Measurements from ENCODE around the gene CIAO3. TPM values are rescaled to one million over a fixed set of nuclear protein-coding genes. Genes with fewer than 3 reads are reported as not detected.
"Not testable (repeated sequence)": the region's sequence is repeated elsewhere in the genome, so short reads cannot be mapped to it uniquely, and the experiment has no call there.

CIAO3 gene
- total RNA-seq, 1 experiment from 2014 or later, result 29.6 TPM

DNA sequence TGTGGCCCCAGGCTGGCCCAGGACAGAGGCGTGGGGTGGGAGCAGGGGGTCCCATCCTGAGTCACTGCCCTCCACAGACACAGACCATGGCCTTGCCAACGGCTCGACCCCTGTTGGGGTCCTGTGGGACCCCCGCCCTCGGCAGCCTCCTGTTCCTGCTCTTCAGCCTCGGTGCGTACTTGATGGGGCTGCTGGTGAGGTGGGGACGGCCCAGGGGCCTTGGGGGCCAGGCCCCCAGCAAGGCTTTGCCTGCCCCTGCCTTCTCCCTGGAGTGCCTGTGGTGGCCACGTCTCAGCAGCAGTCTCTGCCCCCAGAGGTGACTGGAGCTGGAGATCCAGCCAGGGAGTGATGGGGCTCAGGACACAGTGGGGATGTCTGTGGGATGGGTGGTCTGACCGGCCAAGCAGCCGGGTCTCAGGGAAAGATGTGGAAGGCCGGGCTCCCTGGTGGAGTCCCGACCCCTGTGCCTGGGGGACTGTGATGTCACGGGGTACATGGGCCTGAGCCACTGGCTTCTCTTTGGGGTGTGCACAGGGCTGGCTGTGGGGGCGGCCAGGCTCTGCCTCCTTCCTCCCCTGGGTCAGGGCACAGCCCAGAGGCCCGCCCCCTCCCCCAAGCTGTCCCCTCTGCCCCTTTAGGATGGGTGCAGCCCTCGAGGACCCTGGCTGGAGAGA is 21.9 kb upstream of the CIAO3 start:
- DNase-seq (ENCODE audit: low spot score), result no peak
- in situ Hi-C loops (cut with HindIII; ENCODE audit: low sequenced_read_pairs), result no loop called here

DNA sequence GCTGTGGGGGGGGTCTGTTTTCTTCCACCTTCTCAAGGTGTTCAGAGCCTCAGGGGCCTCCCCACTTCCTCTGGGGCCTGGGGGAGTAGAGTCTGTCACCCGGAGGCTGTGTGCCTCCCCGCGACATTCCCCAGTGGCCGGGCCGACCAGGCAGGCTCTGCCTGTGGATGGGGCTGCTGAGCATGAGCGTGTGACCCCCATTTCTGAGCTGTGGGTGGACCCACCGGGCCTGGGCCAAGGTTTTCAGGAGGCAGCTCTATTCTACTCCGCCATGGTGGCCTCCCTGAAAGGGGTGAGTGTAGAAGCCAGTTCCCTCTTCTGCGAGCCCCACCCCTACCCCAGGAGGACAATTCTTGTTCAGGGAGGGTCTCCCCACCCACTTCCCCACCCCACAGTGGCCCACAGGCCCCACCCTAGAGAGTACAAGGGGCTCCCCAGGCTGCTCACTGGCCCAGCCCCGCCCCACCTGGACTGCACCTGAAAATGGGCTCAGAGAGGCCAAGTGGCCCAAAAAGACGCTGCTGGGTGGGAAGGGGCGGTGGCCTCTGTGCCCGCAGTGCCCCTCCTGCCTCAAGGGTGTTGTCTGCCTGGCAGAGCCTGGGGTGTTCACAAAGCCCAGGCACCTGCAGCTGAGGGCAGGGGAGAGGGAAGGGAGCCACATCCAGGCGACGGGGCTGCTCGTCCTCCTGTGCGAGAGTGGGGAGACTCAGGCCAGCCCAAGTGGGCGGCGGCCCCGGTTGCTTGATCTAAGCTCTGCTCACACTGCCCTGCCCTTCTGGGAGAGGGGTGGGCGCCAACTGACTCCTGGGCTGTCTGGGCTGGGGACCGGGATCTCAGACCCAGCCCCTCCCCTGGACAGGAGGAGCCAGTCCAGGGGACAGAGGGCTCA is 21.1 kb upstream of the CIAO3 start:
- in situ Hi-C loops (cut with HindIII; ENCODE audit: low sequenced_read_pairs), result no loop called here
- no peak for DNase-seq (ENCODE audit: low spot score)

DNA sequence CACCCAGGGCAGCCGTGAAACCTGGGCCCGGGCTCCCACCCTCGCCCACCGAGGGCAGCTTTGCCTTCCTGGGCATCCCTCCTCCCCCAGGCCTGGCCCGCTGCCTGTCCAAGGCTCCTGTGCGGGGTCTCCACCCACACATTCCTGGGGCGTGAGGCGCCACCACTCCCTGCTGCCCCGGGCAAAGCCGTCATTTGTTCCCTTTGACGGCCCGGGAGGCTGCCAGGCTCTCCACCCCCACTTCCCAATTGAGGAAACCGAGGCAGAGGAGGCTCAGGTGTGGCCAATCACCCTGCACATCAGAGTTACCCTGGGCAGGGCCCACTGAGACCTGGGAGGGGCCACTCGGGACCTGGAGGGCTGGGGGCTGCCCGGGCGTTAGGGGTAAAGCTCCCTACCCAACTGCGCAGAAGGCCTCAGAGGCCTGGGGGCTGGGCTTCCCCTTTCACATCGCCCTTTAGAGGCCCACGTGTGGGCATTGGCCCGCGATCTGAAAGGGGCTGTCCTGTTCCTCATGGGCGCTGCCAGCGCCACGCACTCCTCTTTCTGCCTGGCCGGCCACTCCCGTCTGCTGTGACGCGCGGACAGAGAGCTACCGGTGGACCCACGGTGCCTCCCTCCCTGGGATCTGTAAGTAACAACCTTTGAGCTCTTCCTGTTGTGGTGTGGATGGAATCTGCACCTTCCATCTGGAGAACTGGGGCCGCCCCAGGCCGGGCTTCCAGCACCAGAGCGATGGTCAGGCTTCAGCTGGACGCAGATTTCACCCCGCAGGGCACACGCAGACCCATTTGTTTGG is 19.9 kb upstream of the CIAO3 start, which contains the start of gene MSLN:
Gene MSLN (plus strand): TSS at position 190 of the 799 bp plus-strand sequence. CDS start 1,947 bp downstream, outside the sequence.
- in situ Hi-C loops (cut with HindIII; ENCODE audit: low sequenced_read_pairs), result no loop called here
- no peak for DNase-seq (ENCODE audit: low spot score)

DNA sequence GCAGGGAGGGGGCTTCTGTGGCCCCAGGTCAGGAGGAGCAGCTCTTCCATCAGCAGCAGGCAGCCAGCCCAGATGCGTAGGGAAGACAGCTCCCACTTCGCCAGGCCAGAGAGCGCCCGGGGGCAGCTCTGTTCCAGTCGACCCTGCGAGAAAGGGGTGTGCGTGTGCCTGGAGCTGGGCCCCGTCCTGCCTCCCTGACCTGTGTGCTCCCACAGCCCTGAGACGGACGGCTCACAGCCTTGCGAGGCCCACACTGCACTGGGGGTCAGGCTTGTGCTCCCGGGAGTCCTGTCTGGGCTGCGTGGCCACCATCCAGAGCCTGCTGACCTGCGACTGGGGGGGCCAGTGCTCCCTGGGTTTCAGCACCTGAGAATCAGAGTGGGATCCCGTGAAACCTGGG is 19.3 kb upstream of the CIAO3 start:
- DNase-seq (ENCODE audit: low spot score), result no peak
- in situ Hi-C loops (cut with HindIII; ENCODE audit: low sequenced_read_pairs), result no loop called here

DNA sequence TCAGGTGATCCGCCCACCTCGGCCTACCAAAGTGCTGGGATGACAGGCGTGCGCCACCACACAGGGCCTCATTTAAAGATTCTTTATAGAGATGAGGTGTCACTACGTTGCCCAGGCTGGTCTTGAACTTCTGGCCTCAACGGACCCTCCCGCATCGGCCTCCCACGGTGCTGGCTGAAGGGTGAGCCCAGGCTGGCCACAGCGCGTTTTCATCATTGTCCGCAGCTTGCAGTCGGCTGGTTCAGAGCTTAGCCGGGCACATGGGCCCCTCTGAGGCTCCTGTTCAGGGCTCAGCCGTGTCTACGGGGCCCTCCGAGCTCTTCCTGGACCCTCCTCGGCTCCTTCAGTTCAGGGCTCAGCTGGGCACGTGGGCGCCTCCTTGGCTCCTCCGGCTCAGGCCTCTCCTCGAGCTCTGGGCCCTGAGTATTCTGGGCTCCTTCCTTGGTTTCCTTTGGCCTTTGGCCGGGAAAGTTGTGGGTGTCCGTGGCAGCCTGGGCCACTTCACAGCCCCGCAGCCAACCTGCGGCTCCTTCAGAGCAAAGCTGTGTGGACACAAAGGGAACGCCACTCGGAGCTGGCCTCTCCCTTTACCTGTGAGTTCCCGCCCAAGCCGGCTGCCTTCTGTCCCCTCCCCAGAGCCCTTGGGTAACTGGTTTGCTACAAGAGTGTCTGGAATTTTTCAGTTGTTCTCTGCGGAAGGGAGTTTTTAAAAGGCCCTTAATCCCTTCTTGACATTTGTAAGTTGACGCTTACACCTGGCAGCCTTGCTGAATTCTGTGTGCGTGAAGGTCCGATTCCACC is 18.5 kb upstream of the CIAO3 start:
- in situ Hi-C loops (cut with HindIII; ENCODE audit: low sequenced_read_pairs), result no loop called here
- DNase-seq (ENCODE audit: low spot score), result no peak

DNA sequence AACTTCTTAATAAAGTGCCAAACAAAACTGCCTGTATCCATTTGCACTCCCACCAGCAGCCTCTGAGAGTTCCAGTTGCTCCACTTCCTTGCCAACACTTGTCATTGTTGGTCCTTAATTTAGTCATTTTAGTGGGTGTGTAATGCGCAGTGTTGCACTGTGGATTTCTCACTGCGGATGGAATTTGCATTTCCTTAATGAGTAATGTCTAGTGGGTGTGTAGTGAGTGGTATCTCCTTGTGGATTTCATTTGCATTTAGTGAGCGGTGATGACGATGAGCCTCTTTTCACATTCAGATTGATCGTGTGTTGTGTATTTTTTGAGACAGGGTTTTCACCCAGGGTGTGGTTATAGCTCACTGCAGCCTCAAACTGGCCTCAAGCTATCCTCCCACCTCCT is 15.6 kb upstream of the CIAO3 start:
- in situ Hi-C loops (cut with HindIII; ENCODE audit: low sequenced_read_pairs), result no loop called here

DNA sequence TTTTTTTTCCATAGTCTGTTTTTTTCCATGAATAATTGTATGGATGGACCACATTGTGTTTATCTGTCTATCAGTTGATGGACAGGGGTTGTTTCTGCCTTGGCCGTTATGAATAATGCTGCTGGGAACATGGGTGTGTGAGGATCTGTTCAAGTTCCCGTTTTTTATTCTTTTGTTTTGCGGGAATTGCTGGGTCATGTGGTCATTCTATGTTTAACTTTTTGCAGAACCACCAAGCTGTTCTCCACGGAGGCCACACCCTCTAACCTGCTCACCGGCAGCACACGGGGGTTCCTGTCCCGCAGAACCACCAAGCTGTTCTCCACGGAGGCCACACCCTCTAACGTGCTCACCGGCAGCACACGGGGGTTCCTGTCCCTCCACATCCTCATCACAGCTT is 13.9 kb upstream of the CIAO3 start:
- in situ Hi-C loops (cut with HindIII; ENCODE audit: low sequenced_read_pairs), result no loop called here
- DNase-seq (ENCODE audit: low spot score), result no peak

More for the DNA sequence above, 15.6 kb upstream of the CIAO3 start:
- DNase-seq (ENCODE audit: low spot score), result no peak

DNA sequence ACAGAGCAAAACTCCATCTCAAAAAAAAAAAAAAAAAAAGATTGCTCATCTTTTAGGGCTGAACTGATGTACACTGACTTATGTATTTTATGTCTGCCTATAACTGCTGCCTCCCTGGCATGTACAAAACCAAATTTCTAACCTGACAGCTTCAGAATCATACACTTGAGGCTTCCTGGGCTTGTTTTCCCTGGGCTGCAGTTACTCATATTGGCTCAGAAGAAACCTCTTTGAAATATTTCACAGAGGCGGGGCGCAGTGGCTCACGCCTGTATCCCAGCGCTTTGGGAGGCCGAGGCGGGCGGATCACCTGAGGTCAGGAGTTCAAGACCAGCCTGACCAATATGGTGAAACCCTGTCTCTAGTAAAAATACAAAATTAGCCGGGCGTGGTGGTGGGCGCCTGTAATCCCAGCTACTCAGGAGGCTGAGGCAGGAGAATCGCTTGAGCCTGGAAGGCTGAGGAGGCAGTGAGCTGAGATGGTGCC is 13.4 kb upstream of the CIAO3 start:
- in situ Hi-C loops (cut with HindIII; ENCODE audit: low sequenced_read_pairs); DNase-seq (ENCODE audit: low spot score): not testable (repeated sequence)

DNA sequence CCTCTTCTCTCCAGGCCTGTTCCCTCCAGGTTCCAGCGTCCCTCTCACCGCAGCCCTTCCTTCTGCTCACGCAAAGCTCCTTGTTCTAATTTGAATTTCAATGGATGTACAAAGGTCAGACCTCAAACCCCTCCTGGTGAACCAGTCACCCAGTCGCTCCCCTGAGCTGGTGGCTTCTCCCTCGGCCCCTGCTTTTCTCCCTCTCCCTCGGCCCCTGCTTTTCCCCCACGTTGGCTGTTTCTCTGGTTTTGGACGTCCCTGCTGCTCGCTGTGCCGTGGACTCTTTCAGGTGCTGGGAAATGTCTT is 11.2 kb upstream of the CIAO3 start:
- DNase-seq (ENCODE audit: low spot score), result peak; percentile 30
- in situ Hi-C loops (cut with HindIII; ENCODE audit: low sequenced_read_pairs), result no loop called here

DNA sequence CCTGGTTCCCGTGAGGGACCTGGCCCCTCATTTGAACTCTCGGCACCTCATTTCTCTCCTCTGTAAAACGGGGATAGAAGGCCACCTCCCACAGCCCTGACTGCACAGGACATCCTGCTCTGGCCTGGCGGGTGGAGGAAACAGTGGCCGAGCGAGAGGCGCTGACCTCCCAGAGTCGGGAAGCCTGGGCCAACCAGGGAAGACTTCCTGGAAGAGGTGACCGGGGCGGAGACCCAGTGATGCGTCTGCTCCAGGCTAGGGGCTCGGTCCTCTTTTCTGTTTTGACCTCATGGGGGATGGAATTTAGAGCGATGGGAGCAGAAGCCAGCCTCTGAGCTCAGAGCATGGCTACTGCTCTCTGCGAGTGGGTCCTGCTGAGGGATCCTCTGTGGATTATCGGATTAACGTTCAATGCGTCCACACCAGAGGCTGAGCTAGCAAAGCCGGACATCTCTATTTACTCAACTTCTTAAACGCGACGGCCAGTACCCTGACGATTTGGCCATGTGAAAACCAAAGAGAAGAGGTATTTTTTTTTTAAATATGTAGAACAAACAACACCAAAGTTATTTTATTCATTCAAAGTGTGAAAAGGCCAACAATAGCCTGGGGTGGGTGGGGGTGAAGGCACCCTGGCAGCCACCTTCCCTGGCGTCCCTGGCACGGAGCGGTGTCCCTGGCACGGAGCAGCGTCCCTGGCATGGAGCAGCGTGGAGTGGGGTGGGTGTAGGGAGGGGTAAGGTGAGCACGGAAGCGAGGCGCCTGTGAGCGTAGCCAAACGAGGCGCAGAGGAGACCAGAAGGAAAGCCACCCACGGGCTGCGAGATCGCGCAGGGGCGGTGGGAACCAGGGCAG is 10.6 kb upstream of the CIAO3 start:
- DNase-seq (ENCODE audit: low spot score), result peak; percentile 66
- in situ Hi-C loops (cut with HindIII; ENCODE audit: low sequenced_read_pairs), result no loop called here

DNA sequence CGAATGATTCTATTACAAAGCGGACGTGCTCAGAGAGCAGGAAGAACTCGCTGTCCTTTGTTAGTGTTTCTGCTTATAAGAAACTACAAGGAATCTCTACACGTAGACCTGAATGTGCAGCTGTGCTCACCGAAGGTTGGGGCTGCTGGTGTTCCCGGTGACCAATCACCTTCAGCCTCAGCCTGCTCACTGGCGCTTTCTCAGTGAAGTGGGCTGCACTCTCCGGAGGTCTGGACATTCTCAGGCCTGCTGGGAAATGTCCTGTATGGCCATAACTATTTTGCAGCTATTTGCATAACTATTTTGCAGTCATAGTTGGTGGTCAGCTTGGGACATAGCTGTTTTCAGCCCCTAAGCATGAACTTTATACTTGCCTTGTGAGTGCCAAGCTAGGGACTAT is 9.7 kb upstream of the CIAO3 start:
- in situ Hi-C loops (cut with HindIII; ENCODE audit: low sequenced_read_pairs), result no loop called here

DNA sequence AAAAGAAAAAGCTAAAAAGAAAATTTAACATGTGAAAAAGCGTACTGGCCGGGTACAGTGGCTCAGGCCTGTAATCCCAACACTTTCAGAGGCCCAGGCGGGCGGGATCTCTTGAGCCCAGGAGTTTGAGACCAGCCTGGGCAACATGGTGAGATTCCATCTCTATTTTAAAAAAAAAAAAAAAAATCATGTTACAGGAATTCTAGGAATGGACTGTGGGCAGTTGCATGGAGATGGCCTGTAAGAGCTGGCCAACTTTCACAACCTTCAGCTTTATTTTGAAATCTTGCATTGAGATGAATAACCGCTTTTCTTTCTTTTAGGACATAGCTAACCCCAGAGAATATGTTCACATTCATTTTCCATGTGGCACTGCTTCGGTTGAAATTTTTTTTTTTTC is 8.2 kb upstream of the CIAO3 start:
- no peak for DNase-seq (ENCODE audit: low spot score)
- in situ Hi-C loops (cut with HindIII; ENCODE audit: low sequenced_read_pairs), result no loop called here

More for the DNA sequence above, 9.7 kb upstream of the CIAO3 start:
- DNase-seq (ENCODE audit: low spot score), result no peak

DNA sequence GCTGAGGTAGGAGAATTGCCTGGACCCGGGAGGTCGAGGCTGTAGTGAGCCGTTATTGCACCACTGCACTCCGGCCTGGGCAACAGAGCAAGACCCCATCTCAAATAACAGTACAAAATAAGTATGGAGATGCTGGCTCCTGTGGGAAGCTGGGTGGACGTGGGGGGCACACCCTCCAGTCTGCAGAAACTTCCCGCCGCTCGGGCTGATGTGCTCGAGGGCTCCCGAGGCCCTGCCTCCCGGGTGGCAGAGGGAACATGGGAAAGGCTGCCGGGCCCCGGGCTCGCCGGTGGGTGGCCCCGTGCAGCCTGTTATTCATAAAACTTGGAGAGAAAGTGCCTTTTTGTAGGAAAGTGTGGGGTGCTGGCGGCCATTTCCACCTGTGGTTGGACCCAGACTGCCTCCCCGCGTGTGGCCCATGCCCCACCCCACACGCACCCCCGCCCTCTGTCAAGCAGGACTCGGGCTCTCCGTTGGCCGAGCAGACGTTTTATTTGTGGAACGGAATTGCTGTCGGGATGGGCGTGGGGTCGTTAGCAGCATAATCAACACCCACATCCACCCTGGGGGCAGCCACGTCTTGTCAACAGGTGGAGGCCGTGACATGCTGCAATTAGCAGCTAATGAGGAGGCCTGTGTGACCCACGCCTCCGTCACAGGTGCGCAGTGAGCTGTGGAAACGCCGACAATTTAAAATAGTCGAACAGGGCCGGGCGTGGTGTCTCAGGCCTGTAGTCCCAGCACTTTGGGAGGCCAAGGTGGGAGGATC is 7.4 kb upstream of the CIAO3 start:
- in situ Hi-C loops (cut with HindIII; ENCODE audit: low sequenced_read_pairs), result no loop called here
- DNase-seq (ENCODE audit: low spot score), result no peak

DNA sequence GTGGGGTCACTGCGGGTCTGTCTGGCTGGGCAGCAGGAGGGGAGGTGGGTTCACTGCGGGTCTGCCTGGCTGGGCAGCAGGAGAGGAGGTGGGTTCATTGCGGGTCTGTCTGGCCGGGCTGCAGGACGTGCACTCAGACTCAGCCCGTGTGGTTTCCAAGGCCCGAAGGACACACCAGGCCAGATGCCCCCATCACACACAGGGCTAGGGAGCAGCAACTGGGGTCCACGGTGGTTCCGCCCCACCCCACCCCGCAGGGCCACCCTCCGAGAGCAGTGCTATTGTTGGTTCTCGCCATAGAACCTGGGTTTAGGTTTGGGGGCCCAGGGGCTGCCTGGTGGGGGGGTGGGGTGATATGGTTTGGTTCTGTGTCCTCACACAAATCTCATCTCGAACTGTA is 5.8 kb upstream of the CIAO3 start:
- no peak for DNase-seq (ENCODE audit: low spot score)
- in situ Hi-C loops (cut with HindIII; ENCODE audit: low sequenced_read_pairs), result no loop called here

DNA sequence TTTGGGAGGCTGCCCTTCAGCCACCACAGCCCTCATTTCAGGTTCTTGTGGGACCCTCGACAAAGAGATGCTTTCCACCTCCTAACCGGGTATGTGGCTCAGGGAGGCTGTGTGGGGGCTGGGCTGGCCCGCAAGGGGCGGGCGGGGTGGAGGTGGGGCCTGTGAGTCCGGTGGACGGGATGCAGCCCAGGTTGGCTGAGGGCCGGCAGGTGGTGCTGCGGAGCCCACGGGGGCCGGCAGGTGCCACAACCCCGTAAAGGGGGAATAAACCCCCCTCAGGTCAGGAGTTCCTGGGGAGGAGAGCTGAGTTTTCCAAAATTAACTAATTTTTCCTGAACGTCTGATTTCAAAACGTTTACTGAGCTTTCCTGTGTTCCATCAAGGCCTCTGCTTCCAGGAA is 4.9 kb upstream of the CIAO3 start:
- no peak for DNase-seq (ENCODE audit: low spot score)

DNA sequence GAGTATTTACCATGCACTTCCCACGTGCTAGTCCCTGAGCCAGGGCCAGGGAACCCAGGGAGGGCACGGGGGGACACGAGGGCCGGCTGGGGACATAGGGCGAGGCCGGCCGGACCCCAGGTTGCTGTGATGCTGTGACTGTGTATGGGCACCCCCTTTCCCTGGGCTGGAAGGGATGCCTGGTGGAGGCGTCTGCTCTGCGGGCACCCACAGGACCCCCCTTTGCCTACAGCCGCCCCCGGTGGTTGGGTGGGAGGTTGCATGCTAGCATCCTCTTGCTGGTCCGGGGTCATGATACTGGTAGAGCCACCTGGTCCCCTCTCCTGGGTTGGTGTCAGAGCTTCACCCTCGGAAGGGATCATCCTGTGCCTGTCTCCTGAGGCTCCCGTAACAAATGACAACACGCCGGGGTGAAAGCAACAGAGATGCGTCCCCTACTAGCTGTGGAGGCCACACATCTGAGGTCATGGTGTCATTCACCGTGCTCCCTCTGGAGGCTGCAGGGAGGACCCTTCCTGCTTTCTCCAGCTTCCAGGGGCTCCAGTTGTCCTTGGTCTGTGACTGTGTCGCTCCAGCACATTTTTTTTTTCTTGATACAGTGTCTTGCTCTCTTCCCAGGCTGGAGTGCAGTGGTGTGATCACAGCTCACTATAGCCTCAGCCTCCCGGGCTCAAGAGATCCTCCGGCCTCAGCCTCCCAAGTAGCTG is 3.1 kb upstream of the CIAO3 start:
- in situ Hi-C loops (cut with HindIII; ENCODE audit: low sequenced_read_pairs), result no loop called here
- no peak for DNase-seq (ENCODE audit: low spot score)

More for the DNA sequence above, 4.9 kb upstream of the CIAO3 start:
- in situ Hi-C loops (cut with HindIII; ENCODE audit: low sequenced_read_pairs), result no loop called here

DNA sequence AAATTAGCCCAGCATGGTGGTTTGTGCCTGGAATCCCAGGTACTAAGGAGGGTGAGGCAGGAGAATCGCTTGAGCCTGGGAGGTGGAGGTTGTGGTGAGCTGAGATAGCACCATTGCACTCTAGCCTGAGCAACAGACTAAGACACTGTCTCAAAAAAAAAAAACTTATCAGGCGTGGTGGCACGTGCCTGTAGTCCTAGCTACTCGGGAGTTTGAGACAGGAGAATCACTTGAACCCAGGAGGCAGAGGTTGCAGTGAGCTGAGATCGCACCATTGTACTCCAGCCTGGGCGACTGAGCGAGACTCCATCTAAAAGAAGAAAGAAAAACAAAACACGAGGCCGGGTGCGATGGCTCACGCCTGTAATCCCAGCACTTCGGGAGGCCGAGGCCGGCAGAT is 2.1 kb upstream of the CIAO3 start:
- in situ Hi-C loops (cut with HindIII; ENCODE audit: low sequenced_read_pairs); DNase-seq (ENCODE audit: low spot score): not testable (repeated sequence)

Measured in G401 (cell line).